OCI-LY1 (cell line): ENCODE results near the gene MRTFA.

Experiments used
- H2AFZ ChIP-seq: fragments of 200-600 bp; sonication (generic), shearing (Covaris generic); 2 replicates; pipeline ENCODE4 v1.6.0; 2014; ENCODE audit warnings: antibody characterized with exemption, mild to moderate bottlenecking, low read length
- H3F3A ChIP-seq: fragments of 200-600 bp; sonication (generic), shearing (Covaris generic); 2 replicates; pipeline ENCODE4 v1.6.0; 2014; ENCODE audit warnings: mild to moderate bottlenecking, antibody characterized with exemption, low read length, moderate library complexity; ENCODE audit not compliant: insufficient read depth
- H3K27ac ChIP-seq: fragments of 200-600 bp; sonication (generic); 2 replicates; pipeline ENCODE4 v1.5.1; 2014; ENCODE audit warnings: low read length, mixed run types, mild to moderate bottlenecking, low read depth; ENCODE audit not compliant: poor library complexity, severe bottlenecking
- H3K27me3 ChIP-seq: fragments of 200-600 bp; sonication (generic); 2 replicates; pipeline ENCODE4 v1.6.0; 2014; ENCODE audit warnings: antibody characterized with exemption, mild to moderate bottlenecking, low read length, moderate library complexity; ENCODE audit not compliant: insufficient read depth
- H3K36me3 ChIP-seq: fragments of 200-600 bp; sonication (generic); 2 replicates; pipeline ENCODE4 v1.6.1; 2014; ENCODE audit warnings: mild to moderate bottlenecking, antibody characterized with exemption, low read length, moderate library complexity, mixed read lengths; ENCODE audit not compliant: insufficient read depth
- H3K4me1 ChIP-seq: fragments of 200-600 bp; sonication (generic); 2 replicates; pipeline ENCODE4 v1.5.1; 2014; ENCODE audit warnings: mild to moderate bottlenecking, low read length, moderate library complexity; ENCODE audit not compliant: insufficient read depth, severe bottlenecking
- H3K4me2 ChIP-seq: fragments of 200-600 bp; sonication (generic), shearing (Covaris generic); 2 replicates; pipeline ENCODE4 v1.6.1; 2014; ENCODE audit warnings: low read length
- H3K4me3 ChIP-seq: fragments of 200-600 bp; sonication (generic); 2 replicates; pipeline ENCODE4 v1.5.1; 2014; ENCODE audit warnings: low read length, low read depth, mild to moderate bottlenecking, mixed read lengths; ENCODE audit not compliant: poor library complexity, severe bottlenecking
- H3K79me2 ChIP-seq: fragments of 200-600 bp; shearing (Covaris generic); 2 replicates; pipeline ENCODE4 v1.6.1; 2016; ENCODE audit warnings: mixed run types, low read length, mixed read lengths; ENCODE audit not compliant: insufficient read depth
- H3K9ac ChIP-seq: fragments of 200-600 bp; sonication (generic), shearing (Covaris generic); 2 replicates; pipeline ENCODE4 v1.6.1; 2014; ENCODE audit warnings: mild to moderate bottlenecking, low read length, mixed read lengths
- H3K9me2 ChIP-seq: fragments of 200-600 bp; sonication (generic), shearing (Covaris generic); 2 replicates; pipeline ENCODE4 v1.6.1; 2014; ENCODE audit warnings: low read depth, mild to moderate bottlenecking, low read length, mixed read lengths
- H3K9me3 ChIP-seq: fragments of 200-600 bp; shearing (Covaris generic); 2 replicates; pipeline ENCODE4 v1.6.1; 2014; ENCODE audit warnings: low read length, mixed read lengths
- H4K20me1 ChIP-seq: fragments of 200-600 bp; sonication (generic), shearing (Covaris generic); 2 replicates; pipeline ENCODE4 v1.6.0; 2016; ENCODE audit warnings: mild to moderate bottlenecking, low read length; ENCODE audit not compliant: insufficient read depth
- CTCF ChIP-seq: fragments of 200-600 bp; sonication (generic), shearing (Covaris generic); IDR thresholded peaks from 2 replicates; pipeline ENCODE4 v1.5.1; 2017; ENCODE audit warnings: mild to moderate bottlenecking, antibody characterized with exemption, low read length, moderate library complexity, mixed read lengths
- EZH2 ChIP-seq: fragments of 200-600 bp; sonication (generic), shearing (Covaris generic); IDR thresholded peaks from 2 replicates; pipeline ENCODE4 v1.8.0; 2017; ENCODE audit warnings: borderline replicate concordance, mixed run types, mild to moderate bottlenecking, antibody characterized with exemption, low read length, moderate library complexity, mixed read lengths

The MRTFA gene

GRCh38 chr22:40681451-40681850 lies 44.9 kb upstream of the MRTFA start:
- Histone ChIP-seq H3K27ac (no peak overlapping the region), H3K9ac (no peak overlapping the region), H3K36me3 (no peaks in the 10 kb centered on the region), H3K9me2 (no peaks in the 10 kb centered on the region), H3K4me3 (no peak overlapping the region), H2AFZ (no peak overlapping the region), H3K4me1 (no peaks in the 10 kb centered on the region), H3F3A (no peaks in the 10 kb centered on the region), H3K4me2 (no peak overlapping the region), H3K27me3 (no peaks in the 10 kb centered on the region), H3K9me3 (no peaks in the 10 kb centered on the region), H4K20me1 (no peaks in the 10 kb centered on the region), H3K79me2 (no peaks in the 10 kb centered on the region)
- TF ChIP-seq EZH2 (no peak), CTCF (no peak)

- no peak overlapping the region for H2AFZ ChIP-seq
- no peak overlapping the region for H3K4me3 ChIP-seq
- no peaks in the 10 kb centered on the region for H3K36me3 ChIP-seq
- H4K20me1 ChIP-seq, result no peaks in the 10 kb centered on the region
- H3K4me2 ChIP-seq, result no peak overlapping the region
- TF ChIP-seq EZH2, result no peak
- no peak for TF ChIP-seq CTCF
- H3K27ac ChIP-seq, result no peak overlapping the region
- H3K9me2 ChIP-seq, result no peaks in the 10 kb centered on the region
- H3K27me3 ChIP-seq, result no peaks in the 10 kb centered on the region
- H3K9ac ChIP-seq, result no peak overlapping the region
- H3F3A ChIP-seq, result no peaks in the 10 kb centered on the region
- H3K4me1 ChIP-seq, result no peaks in the 10 kb centered on the region
- no peaks in the 10 kb centered on the region for H3K9me3 ChIP-seq
- no peaks in the 10 kb centered on the region for H3K79me2 ChIP-seq
These were observed 44.3 kb upstream of the MRTFA start for GRCh38 chr22:40680819-40681183.

- no peaks in the 10 kb centered on the region for H3K27me3 ChIP-seq
- no peaks in the 10 kb centered on the region for H3K79me2 ChIP-seq
- H4K20me1 ChIP-seq, result no peaks in the 10 kb centered on the region
- H3K9me2 ChIP-seq, result no peaks in the 10 kb centered on the region
- no peaks in the 10 kb centered on the region for H3K36me3 ChIP-seq
- H3K4me1 ChIP-seq, result no peaks in the 10 kb centered on the region
- no peak overlapping the region for H3K27ac ChIP-seq
- H3F3A ChIP-seq, result no peaks in the 10 kb centered on the region
- no peak for TF ChIP-seq EZH2
- TF ChIP-seq CTCF, result no peak
- H3K4me2 ChIP-seq, result no peak overlapping the region
- H3K9me3 ChIP-seq, result no peaks in the 10 kb centered on the region
- H3K9ac ChIP-seq, result no peak overlapping the region
- H3K4me3 ChIP-seq, result no peak overlapping the region
- no peak overlapping the region for H2AFZ ChIP-seq
These were observed 43.7 kb upstream of the MRTFA start for GRCh38 chr22:40679964-40680818.
